NCI-H1694 (cell line): ENCODE measurements around the gene CTNNBIP1.
"Not testable (repeated sequence)": the region's sequence is repeated elsewhere in the genome, so short reads cannot be mapped to it uniquely, and the experiment has no call there.

Experiments
- DNase-seq: peaks from one replicate; lab custom pipeline; 2025; lab: John Stamatoyannopoulos, UW

CTNNBIP1 gene

DNA sequence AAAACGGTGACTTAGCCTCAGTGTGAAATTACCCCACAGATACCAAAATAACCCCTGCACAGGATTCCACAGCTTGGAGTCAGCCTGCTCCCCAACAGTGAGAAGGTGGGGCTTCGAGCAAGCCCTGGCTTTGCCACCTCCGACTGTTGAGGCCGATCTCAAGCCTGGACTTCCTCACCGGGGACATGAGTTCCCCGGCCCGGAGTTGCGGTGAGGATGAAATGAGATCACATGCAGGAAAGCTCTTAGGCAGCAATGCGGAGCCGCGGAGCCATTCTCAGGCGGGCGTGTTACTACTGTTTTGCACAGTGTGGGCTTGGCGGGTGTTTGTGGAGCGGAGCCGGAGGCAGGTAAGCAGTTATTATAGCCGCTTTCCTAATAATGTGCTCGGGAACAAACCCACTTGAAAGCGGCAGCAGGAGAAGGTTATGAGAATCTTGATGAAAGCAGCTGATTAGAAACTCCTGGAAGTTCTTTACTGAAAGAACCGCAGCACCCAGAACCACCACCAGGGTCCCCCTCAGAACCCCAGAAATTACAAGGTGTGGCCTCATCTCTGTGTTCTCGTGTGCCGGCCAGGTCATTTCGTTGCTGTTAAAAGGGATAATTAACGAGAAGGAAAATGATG lies 82.4 kb downstream of the CTNNBIP1 start:
- no peak for DNase-seq

DNA sequence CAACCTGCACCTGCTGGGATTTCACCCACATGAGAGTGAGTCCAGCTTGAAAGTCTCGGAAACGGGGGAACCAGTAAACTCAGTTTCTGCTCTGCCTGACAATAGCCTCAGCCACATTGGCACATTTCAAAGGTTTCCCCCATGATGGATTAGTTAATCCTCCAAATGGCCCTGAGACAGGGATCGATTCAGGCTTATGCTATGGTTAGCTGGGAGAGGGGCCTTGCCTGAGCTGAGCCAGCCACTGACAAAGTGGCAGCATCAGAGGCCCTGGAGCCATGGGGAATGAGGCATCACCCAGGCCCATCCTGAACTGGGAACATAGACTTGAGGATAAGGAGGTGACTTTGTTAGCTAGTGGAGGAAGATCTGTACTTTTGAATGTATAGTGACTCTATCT lies 83.5 kb downstream of the CTNNBIP1 start:
- no peak for DNase-seq

DNA sequence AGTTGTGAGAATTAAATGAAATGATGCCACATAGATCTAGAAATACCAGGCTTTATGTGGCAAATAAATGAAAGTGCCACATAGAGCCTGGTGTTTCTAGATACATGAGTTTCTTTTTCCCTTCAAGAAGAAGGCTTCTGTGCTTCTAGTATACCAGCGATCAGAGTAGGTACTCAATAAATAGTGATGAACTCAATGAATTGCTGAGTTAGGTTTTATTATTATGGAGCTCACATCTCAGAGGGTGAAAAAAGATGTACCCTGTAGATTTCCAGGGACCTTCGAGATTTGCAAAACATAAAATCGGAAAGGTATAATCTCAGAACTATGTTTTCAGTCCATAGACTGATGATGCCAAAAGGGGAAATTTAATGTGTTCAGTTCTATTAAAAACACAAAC lies 84.0 kb downstream of the CTNNBIP1 start:
- no peak for DNase-seq

- no peak for DNase-seq
Measured at GRCh38 chr1:9825093-9826074, 84.7 kb downstream of the CTNNBIP1 start.

DNA sequence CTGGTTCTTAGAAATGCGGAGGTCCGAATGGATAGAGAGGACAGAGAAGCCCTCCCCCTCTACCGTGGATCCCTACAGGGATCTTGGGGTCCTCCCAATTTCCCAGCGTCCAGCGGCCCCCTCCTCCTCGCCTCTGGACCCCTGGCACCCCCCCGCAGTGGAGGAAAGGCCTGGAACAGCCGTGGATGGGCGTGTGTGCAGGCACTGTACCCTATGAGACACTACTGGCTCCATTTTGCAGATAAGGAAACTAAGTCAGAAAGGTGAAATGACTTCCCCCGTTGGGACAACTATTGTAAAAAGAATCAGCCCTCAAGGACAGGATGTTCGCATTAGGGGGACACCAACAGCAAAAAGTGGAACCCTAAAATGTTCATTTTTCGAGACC lies 85.4 kb downstream of the CTNNBIP1 start:
- DNase-seq = no peak

DNA sequence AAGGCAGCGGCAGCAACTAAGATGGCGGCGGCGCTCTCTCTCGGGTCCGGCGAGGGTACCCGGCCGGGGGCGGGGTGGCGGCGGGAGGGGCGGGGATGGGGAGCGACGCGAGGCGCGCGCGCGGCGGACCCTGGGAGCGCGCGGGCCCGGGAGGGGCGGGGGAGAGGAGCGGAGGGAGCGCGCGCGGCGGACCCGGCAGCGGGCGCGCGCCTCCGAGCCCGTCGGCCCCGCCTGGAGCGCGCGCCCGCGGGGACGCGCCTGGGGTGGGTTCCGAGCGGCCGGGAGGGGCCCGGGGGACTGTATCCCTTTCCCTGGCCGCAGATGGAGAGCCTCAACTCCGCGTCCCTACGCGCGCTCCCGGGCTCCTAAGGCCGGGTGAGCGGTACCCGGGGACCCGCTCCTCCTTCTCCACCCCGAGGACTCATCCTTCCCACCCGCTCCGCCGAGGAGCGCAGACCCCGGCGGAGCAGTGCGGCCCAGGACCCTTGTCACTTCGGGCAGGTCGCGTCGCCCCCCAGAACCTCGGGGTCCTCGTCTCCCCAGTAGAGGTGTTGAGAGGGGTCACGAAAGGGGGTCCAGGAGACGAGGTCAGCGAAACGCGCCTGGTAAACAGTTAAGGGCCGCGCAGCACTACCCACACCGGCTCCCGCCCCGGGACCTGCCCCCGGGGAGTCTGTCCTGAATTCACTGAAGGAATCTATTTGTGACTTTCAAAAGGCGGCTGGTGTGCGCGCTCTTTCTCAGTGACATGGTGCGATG lies 85.9 kb downstream of the CTNNBIP1 start, which contains the start of gene CLSTN1:
Gene CLSTN1 (minus strand): TSS at position 23 of the 759 bp plus-strand sequence. CDS start 232 bp downstream, outside the sequence.
- peak; percentile 47 for DNase-seq

DNA sequence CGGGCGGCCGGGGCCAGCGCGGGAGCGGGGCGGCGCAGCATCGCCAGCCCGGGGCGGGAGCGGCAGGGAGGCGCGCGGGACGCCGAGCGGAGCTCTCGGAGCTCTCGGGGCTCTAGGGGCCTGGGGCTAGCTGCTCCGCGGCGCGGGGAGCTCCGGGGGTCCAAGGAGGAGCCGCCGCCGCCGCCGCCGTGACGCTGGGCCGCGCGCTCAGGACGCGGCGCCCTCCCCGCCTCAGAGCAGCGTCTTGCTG lies 86.5 kb downstream of the CTNNBIP1 start:
- no peak for DNase-seq

DNA sequence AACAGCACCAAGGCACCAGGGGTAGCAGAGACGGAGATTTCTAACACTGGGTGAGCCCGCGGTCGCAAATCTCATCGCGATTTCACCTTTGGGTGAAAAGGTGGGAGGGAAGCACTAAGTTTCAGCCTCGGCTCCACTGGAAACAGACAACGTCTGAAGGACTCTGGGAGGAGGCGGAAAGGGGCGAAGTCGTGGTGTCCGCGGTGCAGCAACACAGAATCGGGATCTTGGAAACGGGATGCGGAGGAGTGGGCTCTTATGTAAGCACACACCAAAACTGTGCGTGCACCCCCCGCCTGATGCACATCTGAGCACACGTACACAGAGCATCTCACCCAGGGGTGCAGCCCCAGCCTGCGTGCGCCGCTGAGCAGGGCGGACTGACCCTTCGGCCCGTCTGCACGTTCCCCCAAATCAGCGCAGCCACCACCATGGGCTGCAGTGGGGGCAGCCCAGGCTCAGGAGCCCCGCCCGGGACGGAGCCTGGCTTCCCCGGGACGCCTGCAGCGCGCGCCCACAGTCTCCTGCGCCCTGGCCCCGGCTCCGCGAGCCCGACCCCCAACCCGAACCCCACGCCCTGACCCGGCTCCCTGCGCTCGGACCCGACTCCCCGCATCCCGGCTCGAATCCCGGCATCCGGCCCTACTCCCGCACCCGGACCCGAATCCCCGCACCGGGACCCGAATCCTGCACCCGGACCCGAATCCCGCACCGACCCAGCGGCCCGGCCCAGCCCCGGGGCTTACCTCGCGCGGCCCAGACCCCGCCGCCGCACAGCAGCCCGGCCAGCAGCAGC lies 87.0 kb downstream of the CTNNBIP1 start:
- DNase-seq = no peak

DNA sequence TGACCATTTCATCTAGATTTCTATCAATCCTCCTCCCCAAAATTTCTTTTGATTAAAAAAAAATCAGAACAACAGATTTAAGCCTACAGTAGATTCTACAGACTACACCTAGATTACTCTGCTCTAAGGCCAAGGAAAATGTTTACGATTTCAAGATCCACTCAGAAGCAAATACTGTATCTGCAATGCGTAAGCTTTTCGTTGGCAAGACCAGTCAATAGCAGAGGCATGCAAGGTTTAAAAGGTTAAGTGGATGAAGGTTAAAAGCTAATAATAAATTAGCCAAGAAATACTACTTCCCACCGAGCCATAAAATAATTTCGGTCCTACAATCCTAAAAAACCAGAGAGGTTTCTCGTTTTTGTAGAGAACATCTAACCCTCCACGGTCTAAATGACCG lies 87.6 kb downstream of the CTNNBIP1 start:
- no peak for DNase-seq

- DNase-seq = no peak
Measured at GRCh38 chr1:9821710-9822109, 88.4 kb downstream of the CTNNBIP1 start.

DNA sequence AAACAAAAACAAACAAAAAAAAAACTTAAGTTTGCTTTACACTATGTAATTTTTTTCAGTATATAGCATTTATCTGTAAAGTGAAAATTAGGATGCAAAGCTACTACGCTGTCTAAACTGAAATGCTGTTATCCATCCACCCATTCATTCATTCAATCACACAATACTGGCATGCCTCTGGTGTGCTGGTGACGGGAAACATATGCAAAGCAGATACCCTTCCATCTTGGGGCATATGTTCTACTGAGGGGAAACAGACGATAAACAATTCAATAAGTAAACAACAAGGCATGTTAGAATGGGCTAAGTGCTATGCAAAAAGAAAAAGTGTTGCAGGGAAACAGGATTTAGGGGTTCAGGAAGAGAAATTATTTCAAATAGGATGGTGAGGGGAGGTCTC lies 89.5 kb downstream of the CTNNBIP1 start:
- DNase-seq = no peak

- DNase-seq = no peak
Measured at GRCh38 chr1:9817734-9818133, 92.3 kb downstream of the CTNNBIP1 start.

DNA sequence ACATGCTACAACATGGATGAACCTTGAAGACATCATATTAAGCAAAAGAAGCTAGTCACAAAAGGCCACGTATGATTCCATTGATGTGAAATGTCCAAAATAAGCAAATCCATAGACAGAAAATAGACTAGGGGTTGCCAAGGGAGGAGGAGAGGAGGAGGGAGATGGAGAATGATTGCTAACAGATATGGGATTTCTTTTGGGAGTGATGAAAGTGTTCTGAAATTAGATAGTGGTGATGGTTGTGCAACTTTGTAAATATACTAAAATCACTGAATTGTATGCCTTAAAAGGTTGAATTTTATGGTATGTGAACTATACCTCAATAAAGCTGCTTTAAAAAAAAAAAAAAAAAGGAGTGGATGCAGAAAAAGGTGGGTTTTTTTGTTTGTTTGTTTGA lies 93.9 kb downstream of the CTNNBIP1 start:
- DNase-seq = no peak

DNA sequence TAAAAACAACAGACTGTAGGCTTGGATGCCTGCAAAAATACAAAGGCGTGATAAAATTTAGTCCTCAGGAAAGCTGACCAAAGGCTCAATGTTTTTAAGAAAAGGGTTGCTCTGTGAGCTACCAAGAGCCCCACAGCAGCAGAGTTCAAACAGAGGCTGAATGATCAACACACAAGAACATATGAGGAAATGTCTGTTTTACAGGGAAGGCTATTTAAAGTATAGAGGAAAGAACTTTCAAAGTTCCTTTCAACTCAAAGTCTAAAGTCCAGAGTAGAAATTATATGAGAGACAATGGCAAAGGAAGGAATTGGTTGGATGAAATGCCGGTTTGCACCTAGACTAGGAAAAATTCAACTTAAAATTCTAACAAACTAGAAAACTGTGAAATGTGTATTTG lies 94.9 kb downstream of the CTNNBIP1 start:
- no peak for DNase-seq

DNA sequence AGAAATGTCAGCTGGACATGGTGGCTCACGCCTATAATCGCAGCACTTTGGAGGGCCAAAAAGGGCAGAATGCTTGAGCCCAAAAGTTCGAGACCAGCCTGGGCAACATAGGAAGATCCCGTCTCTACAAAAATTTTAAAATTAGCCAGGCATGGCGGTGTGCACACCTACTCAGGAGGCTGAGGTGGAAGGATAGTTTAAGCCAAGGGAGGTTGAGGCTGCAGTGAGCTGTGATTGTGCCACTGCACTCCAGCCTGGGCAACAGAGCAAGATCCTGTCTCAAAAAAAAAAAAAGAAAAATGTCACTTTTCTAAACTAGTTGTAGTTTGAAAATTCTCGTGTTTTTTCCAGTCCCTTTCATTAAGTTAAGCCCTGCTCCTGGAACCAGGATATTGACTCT lies 95.5 kb downstream of the CTNNBIP1 start:
- DNase-seq = no peak

GRCh38 chr1:9811239-9811966 lies 98.7 kb downstream of the CTNNBIP1 start:
- DNase-seq = no peak

- no peak for DNase-seq
Measured at GRCh38 chr1:9809100-9809510, 101.0 kb downstream of the CTNNBIP1 start.

DNA sequence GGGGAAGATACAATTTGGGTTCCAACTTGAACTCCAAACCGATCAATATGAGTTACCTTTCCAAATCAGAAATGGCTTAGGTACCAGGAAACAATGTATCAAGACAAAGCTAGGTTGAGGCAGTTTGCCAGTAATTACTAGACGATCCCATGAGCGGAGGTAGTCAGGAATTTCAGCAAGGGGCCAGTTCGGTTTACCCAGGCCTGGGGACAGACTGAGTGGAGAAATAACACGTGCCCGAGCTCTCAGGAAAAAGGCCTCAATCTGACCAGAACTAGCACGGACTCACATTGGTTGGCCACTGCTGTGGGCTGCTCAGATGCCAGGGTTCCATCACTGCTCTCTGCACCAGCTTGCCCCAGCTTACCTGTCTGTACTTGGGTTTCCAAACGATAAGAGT lies 101.6 kb downstream of the CTNNBIP1 start:
- DNase-seq = no peak

DNA sequence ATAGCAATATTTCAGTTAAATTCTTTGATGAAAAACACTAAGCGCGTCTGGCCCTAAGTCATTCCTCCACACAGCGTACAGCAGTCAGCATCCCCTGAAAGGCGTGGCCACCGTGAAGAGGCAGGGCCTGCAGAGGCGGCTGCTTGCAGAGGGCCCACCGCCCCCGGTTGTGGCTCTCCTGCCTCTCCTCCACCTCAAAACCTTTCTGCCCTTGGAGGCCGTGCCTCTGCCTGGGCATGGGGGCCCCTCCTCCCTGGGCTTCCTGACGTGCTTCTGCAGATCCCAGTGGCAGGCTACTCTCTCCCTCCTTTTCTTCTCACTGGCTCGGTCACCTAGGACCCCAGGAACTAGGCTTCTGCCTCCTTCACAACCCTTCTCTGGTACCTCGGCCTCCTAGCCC lies 102.5 kb downstream of the CTNNBIP1 start:
- no peak for DNase-seq

- not testable (repeated sequence) for DNase-seq
Measured at GRCh38 chr1:9805972-9806371, 104.1 kb downstream of the CTNNBIP1 start.

GRCh38 chr1:9805006-9805508 lies 105.0 kb downstream of the CTNNBIP1 start:
- no peak for DNase-seq
